Activated CD4-positive, CD25-positive, alpha-beta regulatory T cell treated with anti-CD3 and anti-CD28 coated beads, Interleukin-2, amount 50 U/mL, for 24 hours (primary cell): ENCODE data around the gene UGP2.
"Not testable (repeated sequence)": the region's sequence is repeated elsewhere in the genome, so short reads cannot be mapped to it uniquely, and the experiment has no call there.

ENCODE experiments used
- ATAC-seq, 2 donors: fragments of 150-1000 bp; cut with Tn5 transposase; one replicate each; pipeline ENCODE4 v1.10.0; 2021; ENCODE audit warnings: mild to moderate bottlenecking in 1 of 2, moderate library complexity in 1 of 2

UGP2 gene

GRCh38 chr2:63898839-63899238 lies 57.1 kb downstream of the UGP2 start:
- no peak for ATAC-seq

GRCh38 chr2:63899639-63900038 lies 57.9 kb downstream of the UGP2 start:
- ATAC-seq = no peak

- peak in 1 of 2 donors; percentile 24 for ATAC-seq
Measured at GRCh38 chr2:63902149-63902548, 60.5 kb downstream of the UGP2 start.

- ATAC-seq = peak; percentile 41 to 65
Measured at GRCh38 chr2:63903003-63903402, 61.3 kb downstream of the UGP2 start.

- ATAC-seq = no peak
Measured at GRCh38 chr2:63914311-63914710, 72.6 kb downstream of the UGP2 start.

GRCh38 chr2:63926815-63927214 lies 85.1 kb downstream of the UGP2 start:
- ATAC-seq = no peak

- not testable (repeated sequence) for ATAC-seq
Measured at GRCh38 chr2:63932104-63932503, 90.4 kb downstream of the UGP2 start.
